COR-L47 (cell line): Measurements from ENCODE around the gene PIK3CB.
A peak's percentile ranks its signal among the peaks of the same experiment; 100 is the strongest.
"Not testable (repeated sequence)": the region's sequence is repeated elsewhere in the genome, so short reads cannot be mapped to it uniquely, and the experiment has no call there.

Experiments used
- DNase-seq: peaks from one replicate; lab custom pipeline; 2025; lab: John Stamatoyannopoulos, UW

The PIK3CB gene

DNA sequence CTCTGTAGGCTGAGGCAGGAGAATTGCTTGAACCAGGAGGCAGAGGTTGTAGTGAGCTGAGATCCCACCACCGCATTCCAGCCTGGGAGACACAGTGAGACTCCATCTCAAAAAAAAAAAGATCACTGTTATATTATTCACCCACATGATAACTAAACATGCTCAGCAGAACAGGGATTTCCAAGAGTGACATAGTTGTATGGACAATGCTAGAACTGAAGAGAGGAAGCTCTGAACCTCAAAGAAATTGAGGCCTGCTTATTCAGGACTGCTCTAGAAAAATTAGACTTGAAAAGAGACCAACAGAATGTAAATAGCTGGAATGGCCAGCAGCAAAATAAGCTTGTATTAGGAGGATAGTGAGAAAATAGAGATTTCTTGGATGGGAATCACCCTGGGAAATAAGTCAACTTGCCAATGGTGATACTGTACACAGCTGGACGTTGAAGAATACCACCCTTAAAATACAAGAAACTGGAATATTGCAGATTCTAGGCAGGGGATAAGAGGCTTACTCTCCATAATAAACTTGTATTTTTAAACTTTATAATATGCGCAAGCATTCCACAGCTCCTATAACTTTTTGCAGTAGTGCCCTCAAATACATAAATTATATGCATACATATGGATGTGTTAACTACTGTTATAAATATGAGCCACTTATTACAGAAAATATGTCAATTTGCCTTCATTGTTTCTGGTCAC, 28.2 kb downstream of the PIK3CB start:
- no peak for DNase-seq

GRCh38 chr3:138803006-138803653, 31.6 kb downstream of the PIK3CB start:
- DNase-seq: no peak

DNA sequence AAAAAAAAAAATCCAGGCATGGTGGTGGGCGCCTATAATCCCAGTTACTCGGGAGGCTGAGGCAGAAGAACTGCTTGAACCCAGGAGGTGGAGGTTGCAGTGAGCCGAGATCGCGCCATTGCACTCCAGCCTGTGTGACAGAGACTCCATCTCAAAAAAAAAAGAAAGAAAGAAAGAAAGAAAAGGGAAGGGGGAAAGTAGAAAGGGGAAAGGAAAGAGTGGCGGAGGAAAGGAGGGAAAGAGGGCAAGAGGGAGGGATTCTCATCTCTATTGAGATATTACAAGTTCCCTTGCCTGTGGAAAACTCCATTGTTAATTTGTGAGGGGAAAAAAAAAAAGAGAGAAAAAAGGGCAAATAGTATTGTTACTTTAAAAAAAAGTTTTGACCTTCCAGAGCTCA, 32.5 kb downstream of the PIK3CB start:
- not testable (repeated sequence) for DNase-seq

DNA sequence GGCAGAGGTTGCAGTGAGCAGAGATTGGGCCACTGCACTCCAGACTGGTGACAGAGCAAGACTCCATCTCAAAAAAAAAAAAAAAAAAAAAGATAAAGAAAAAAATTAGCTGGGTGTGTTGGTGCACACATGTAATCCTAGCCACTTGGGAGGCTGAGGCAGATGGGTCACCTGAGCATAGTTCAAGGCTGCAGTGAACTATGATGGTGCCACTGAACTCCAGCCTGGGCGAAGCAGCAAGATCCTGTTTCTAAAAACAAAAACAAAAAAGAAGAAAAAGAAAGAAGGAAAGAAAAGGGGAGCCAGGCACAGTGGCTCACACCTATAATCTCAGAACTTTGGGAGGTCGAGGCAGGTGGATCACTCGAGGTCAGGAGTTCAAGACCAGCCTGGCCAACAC, 32.9 kb downstream of the PIK3CB start:
- no peak for DNase-seq

DNA sequence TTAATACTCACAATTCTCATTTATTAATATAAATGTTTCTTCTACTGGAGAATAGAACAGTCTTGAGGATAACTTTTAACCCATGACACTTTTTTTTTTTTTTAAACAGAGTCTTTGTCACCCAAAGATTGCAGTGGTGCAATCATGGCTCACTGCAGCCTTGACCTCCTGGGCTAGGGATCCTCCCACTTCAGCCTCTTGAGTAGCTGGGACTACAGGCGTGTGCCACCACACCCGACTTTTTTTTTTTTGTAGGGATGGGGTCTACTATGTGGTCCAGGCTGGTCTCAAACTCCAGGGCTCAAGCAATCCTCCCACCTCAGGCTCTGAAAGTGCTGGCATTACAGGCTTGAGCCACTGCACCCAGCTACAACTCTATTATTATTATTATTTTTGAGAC, 34.5 kb downstream of the PIK3CB start:
- DNase-seq: no peak

GRCh38 chr3:138799822-138800221, 34.9 kb downstream of the PIK3CB start:
- DNase-seq: no peak

- DNase-seq: no peak
Measured at GRCh38 chr3:138797508-138798038, 37.2 kb downstream of the PIK3CB start.

DNA sequence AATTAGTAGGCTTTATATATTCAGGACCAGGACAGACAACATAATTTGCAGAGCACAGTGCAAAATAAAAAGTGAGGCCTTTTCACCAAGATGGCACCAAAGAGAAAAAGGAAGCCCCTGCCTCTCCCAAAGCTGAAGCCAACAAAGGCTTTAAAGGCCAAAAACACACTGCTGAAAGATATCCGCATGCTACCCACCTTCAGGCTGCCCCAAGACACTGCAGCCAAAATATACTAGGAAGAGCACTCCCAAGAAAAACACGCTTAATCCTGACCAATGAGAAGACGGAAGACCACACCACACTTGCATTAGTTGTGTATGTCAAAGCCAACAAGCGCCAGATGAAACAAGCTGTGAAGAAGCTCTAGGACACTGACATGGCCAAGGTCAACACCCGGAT, 38.0 kb downstream of the PIK3CB start:
- DNase-seq: no peak

- DNase-seq: no peak
Measured at GRCh38 chr3:138786788-138787271, 47.9 kb downstream of the PIK3CB start.

- no peak for DNase-seq
Measured at GRCh38 chr3:138785951-138786350, 48.8 kb downstream of the PIK3CB start.

DNA sequence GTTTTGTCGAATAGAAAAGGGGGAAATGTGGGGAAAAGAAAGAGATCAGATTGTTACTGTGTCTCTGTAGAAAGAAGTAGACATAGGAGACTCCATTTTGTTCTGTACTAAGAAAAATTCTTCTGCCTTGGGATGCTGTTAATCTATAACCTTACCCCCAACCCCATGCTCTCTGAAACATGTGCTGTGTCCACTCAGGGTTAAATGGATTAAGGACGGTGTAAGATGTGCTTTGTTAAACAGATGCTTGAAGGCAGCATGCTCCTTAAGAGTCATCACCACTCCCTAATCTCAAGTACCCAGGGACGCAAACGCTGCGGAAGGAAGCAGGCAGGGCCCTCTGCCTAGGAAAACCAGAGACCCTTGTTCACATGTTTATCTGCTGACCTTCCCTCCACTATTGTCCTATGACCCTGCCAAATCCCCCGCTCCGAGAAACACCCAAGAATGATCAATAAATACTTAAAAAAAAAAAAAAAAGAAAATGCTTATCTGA, 49.3 kb downstream of the PIK3CB start:
- not testable (repeated sequence) for DNase-seq

DNA sequence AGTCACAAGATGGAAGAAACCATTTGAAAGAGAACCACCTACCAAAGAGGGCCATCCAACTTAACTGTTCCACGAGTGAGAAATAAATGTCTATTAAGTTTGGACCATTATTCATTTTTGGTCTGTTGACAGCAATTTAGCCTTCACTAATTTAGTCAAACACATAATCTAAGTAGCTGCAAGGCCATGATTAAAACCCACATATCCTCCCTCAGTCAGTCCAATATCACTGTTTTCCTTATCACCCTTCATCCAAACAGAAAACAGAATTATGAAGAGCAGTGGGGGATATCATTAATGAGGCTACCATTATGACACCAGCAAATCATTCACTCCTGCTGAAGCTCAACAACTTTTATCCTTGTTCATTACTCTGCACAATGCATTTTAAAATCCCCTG, 52.0 kb downstream of the PIK3CB start:
- DNase-seq: no peak

DNA sequence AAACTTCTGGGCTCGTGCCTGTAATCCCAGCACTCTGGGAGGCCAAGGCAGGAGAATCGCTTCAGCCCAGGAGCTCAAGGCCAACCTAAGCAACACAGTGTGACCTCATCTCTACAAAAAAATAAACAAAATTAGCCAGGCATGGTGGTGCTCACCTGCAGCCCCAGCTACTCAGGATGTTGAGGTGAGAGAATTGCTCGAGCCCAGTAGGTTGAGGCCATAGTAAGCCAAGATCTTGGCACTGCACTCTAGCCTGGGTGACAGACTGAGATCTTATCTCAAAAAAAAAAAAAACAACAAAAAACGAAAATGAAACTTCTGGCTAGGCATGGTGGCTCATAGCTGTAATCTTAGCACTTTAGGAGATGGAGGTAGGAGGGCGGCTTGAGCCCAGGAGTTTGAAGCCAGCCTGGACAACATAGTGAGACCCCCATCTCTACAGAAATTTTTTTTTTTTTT, 53.7 kb downstream of the PIK3CB start:
- no peak for DNase-seq

- DNase-seq: no peak
Measured at GRCh38 chr3:138778643-138779042, 56.1 kb downstream of the PIK3CB start.

DNA sequence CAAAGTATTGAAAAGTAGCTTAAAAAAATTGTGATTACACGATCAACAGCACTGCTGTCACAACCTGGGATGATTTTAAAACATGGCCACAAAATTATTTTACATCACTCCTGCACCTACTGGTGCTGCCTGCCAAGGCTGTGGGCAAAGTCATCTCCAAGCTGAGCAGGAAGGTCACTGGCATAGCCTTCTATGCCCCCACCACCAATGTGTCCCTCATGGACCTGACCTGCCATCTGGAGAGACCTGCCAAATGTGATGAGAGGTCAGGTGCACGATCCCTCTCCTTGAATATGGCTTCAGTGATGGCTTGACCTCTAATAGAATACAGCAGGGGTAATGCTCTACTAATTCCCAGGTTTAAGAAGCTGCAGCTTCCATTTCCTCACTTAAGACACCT, 57.8 kb downstream of the PIK3CB start:
- no peak for DNase-seq

GRCh38 chr3:138775254-138775595, 59.5 kb downstream of the PIK3CB start:
- no peak for DNase-seq

- peak; percentile 95 for DNase-seq
Measured at GRCh38 chr3:138774529-138775253, 60.0 kb downstream of the PIK3CB start.

GRCh38 chr3:138771585-138771984, 63.1 kb downstream of the PIK3CB start:
- DNase-seq: no peak

DNA sequence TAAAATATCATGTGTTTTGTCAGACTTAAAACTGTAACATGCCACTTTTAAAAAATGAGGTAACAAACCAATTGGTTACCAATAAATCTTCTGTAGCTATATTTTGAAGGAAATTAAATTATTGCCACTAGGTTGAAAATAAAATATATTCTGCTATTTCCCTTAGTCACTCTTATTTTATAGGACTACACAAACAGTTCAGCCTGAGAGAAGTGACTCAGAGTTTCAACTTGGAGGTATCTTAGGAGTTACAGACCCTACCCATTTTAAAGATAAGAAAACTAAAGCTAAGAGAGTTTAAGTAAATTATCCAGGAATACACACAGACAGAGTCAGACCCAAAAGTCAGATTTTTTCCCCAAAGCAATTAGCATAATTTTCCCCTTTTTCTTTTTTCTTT, 65.1 kb downstream of the PIK3CB start:
- no peak for DNase-seq

DNA sequence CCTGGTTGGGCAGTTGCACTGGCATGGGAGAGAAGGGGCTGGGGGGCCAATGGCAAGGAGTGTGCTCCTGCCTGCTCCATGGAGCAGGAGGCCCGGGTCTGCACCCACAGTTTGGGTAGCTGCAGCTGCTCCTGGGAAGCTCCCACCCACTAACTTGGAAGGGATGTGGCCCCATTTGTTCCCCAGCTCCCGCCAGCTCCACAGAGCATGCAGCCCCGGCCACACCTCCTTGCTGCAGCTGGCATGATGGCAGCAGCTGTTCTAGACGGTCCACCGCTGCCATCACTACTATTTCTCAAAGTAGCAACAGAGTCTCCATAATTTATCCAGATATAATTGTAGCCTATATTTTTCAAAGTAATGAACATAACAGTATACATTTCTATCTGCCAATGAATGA, 65.8 kb downstream of the PIK3CB start:
- DNase-seq: no peak

DNA sequence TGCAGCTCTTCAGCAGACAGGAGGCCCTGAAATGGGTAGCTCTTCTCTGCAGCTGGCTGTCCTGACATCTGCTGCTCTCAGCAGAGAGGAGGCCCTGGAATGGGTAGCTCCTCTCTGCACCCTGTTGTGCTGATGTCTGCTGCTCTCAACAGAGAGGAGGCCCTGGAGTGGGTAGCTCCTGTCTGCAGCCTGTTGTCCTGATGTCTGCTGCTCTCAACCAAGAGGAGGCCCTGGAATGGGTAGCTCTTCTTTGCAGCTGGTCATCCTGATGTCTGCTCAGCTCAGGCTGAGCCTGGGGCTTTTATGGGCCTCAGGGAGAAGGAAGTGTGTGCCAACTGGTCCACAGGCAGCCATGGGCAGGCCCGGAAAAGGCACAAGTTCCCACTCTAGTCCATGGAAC, 66.6 kb downstream of the PIK3CB start:
- DNase-seq: no peak

GRCh38 chr3:138767498-138768104, 67.1 kb downstream of the PIK3CB start:
- no peak for DNase-seq
